ENCODE data around the gene LRRC8C. TPM values are rescaled to one million over a fixed set of nuclear protein-coding genes. Genes with fewer than 3 reads are reported as not detected.

Gene LRRC8C
- total RNA-seq, 1 donor from 2014 or later: 46.8 TPM

- intact Hi-C loops (cut with micrococcal nuclease): no loop called here
Observed at GRCh38 chr1:89668961-89669360, 36.0 kb downstream of the LRRC8C start.

- intact Hi-C loops (cut with micrococcal nuclease): no loop called here
Observed at GRCh38 chr1:89669441-89669840, 36.5 kb downstream of the LRRC8C start.

- intact Hi-C loops (cut with micrococcal nuclease): loop anchor here (1.0 to 5.0 kb wide), 2 partner anchors 12 to 38 kb away; partner anchors contain the start of gene LRRC8C
Observed at GRCh38 chr1:89670163-89670562, 37.2 kb downstream of the LRRC8C start.

- intact Hi-C loops (cut with micrococcal nuclease): loop anchor here (1.0 to 5.0 kb wide), 2 partner anchors 12 to 38 kb away; partner anchors contain the start of gene LRRC8C
Observed at GRCh38 chr1:89670711-89671110, 37.8 kb downstream of the LRRC8C start.

DNA sequence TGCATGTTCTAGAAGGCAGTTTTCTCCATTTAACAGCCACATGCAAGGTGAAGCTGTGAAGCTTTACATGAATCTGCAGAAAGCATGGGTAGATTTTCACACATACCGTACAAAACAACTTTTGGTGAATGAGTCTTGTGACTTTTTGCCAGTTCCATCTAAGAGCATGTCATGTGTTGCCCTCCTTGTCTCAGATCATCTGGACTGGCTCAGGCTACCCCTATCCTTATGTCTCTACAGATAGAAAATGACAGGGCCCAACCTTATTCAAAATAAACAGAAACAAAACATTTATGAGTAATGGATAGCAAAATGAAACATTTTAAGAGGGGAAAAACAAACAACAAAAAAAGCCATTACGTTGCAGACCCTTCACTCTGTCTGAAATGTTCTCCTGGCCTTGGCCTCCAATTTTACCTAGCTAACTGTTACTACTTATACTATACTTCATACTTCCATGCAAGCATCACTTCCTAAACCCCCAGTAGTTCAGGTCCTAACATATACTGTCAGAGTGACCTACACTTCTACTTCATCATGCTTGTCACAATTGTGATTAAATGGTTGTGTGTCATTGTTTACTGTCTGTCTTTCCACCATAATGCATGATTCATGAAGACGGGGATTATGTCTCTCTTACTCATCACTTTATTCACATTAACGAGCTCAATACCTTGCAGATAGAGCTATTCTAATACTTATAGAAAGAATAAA is 39.0 kb downstream of the LRRC8C start:
- intact Hi-C loops (cut with micrococcal nuclease): loop anchor here (5.0 kb wide), 1 partner anchor 40 kb away; the partner anchor contains the start of gene LRRC8C

- intact Hi-C loops (cut with micrococcal nuclease): loop anchor here (5.0 kb wide), 1 partner anchor 40 kb away; the partner anchor contains the start of gene LRRC8C
Observed at GRCh38 chr1:89672489-89673183, 39.7 kb downstream of the LRRC8C start.

DNA sequence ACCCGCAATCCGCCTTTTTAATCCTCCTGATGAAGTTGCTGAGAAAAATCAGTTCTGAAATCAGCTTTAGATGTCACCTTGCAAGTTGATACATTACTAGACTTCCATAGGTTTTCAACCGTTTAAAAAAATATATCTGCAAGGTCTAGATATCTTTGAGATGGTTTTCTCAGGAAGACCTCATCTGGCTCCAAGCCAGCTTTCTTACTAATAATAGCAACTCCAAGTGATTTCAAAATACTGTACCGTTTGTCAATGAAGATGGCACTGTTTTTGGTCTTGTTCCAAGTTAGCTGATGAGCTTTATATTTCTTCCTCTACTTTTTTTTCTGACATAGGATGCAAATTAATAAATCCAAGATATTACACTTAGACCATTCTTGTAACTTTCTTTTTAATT is 40.3 kb downstream of the LRRC8C start:
- intact Hi-C loops (cut with micrococcal nuclease): loop anchor here (5.0 kb wide), 1 partner anchor 41 kb away; the partner anchor contains the start of gene LRRC8C

GRCh38 chr1:89675677-89676076 is 42.8 kb downstream of the LRRC8C start:
- intact Hi-C loops (cut with micrococcal nuclease): no loop called here

DNA sequence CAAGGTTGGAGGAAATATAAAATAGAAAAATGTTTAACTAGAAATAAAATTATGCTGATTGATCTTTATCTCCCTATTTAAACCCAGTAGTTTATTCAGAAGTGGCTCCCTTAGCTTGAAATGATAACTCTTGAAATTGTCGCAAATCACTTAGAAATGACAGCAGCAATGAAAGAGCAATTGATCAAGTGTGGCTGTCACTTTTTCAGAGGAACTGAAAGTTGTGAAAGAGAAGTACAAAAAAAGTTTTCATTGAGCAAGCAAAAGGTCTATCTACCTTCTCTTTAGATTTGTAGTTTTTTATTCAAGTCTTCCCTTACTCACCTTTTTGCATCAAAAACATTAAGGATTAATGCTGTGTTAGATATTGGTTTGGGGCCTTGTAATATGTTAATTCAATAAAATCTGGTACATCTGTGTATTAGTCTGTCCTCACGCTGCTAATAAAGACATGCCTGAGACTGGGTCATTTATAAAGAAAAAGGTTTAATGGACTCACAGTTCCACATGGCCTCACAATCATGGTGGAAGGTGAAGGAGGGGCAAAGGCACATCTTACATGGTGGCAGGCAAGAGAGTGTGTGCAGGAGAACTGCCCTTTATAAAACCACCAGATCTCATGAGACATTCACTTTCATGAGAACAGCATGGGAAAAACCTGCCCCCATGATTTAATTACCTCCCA is 48.3 kb downstream of the LRRC8C start:
- intact Hi-C loops (cut with micrococcal nuclease): no loop called here

DNA sequence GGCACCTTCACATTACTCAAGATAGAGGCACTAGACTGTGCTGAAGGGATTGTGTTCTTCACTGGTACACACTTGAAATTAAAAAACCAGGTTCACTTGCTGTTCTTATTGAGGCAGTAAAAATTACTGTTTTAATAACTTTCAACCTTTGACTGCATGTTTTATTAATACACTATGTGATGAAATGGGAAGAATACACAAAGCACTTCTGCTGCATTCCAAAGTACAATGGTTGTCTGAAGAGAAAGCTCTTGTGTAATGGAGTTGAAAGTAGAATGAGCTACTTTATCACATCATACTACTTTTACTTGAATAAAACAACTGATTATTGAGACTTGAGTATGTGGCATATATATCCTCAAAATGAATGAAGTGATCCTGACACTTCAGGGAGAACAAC is 49.7 kb downstream of the LRRC8C start:
- intact Hi-C loops (cut with micrococcal nuclease): no loop called here

GRCh38 chr1:89685461-89685860 is 52.5 kb downstream of the LRRC8C start:
- intact Hi-C loops (cut with micrococcal nuclease): no loop called here

GRCh38 chr1:89686520-89686919 is 53.6 kb downstream of the LRRC8C start:
- intact Hi-C loops (cut with micrococcal nuclease): no loop called here

DNA sequence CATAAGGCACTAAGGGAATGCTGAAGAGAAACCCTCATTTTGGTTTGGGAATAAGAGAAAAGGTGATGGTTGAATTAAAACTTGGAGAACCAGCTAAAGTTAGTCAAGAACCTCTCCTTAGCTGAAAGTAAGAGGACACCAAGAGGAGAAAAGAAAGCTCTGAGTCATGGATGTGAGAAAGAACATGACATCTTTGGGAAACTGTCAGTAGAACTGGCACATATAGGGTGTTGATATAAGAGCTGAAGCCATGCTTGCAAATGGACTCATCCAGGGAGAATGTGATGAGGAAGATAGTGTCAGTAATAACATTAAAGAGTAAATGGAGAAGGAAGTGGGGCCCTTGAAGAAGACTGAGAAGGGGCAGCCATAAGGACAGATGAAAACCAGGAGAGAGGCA is 54.3 kb downstream of the LRRC8C start:
- intact Hi-C loops (cut with micrococcal nuclease): no loop called here

DNA sequence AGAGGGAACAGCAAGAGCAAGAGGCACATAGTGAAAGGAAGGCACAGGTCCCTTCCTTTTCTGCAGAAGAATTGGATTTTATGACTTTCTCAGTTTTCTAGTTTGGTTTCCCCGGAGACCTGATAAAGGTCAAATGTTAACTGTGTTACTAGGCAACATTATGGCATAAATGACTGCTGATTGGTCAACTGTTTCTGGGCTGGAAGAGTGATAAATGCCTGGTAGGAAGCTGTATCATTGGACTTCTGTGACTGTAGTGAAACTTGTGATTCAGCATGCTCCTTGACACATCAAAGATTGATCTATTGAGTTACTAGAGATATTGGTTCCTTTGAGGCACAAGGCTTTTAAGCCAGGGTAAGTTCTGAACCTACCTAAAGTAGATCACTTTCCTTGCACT is 55.7 kb downstream of the LRRC8C start:
- intact Hi-C loops (cut with micrococcal nuclease): no loop called here

DNA sequence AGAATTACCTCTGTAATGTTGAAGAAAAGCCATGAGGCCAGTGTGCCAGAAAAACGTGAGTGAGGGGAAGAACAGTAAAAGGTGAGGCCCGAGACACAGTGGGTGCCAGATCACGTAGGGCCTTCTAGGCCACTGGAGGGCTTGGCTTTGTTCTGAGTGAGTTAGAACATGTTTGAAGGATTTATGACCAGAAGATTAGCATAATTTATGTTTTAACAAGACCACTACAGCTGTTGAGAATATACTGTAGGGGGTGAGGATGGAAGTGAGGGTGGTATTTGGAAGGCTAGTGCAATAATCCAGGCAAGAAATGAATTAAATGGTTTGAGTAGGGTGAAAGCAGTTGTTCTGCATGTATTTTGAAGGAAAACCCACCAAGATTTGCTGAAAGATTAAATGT is 56.3 kb downstream of the LRRC8C start:
- intact Hi-C loops (cut with micrococcal nuclease): no loop called here

- intact Hi-C loops (cut with micrococcal nuclease): no loop called here
Observed at GRCh38 chr1:89690595-89690994, 57.7 kb downstream of the LRRC8C start.

- intact Hi-C loops (cut with micrococcal nuclease): no loop called here
Observed at GRCh38 chr1:89692601-89693521, 59.9 kb downstream of the LRRC8C start.

GRCh38 chr1:89695847-89696246 is 62.9 kb downstream of the LRRC8C start:
- intact Hi-C loops (cut with micrococcal nuclease): loop anchor here (5.0 kb wide), 1 partner anchor 39 kb away; no protein-coding TSS in a partner anchor

DNA sequence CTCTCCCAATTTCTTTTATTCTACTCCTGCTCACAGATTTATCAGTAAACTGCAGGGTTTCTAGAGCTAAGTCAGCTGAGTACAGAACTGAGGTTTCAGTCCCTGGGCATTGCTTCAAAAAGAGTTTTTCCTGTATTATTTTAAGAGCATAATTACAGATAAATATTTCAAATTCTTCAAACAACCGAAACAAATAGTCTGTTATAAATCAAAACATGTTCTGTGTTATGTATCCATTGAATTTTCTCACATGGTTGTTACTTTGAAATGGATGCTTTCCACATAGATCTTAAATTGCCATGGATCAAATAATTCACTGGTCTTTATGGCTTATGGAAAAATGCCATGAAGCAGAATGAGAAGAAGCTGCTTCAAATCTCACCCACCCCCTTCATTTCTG is 64.5 kb downstream of the LRRC8C start:
- intact Hi-C loops (cut with micrococcal nuclease): loop anchor here (5.0 kb wide), 1 partner anchor 40 kb away; no protein-coding TSS in a partner anchor

- intact Hi-C loops (cut with micrococcal nuclease): loop anchor here (2.0 to 5.0 kb wide), 3 partner anchors 21 to 65 kb away; no protein-coding TSS in a partner anchor
Observed at GRCh38 chr1:89698020-89698560, 65.2 kb downstream of the LRRC8C start.

Data from T-helper 2 cell treated with Interferon-gamma antibody and Interleukin-4, amounts not matched to agents 100 ng/mL and 5 ng/mL, for 36 hours (primary cell).